ENCODE results near the gene OR2AK2. TPM values are rescaled to one million over a fixed set of nuclear protein-coding genes. Genes with fewer than 3 reads are reported as not detected.
"Not testable (repeated sequence)": the region's sequence is repeated elsewhere in the genome, so short reads cannot be mapped to it uniquely, and the experiment has no call there.

The OR2AK2 gene, protein sequence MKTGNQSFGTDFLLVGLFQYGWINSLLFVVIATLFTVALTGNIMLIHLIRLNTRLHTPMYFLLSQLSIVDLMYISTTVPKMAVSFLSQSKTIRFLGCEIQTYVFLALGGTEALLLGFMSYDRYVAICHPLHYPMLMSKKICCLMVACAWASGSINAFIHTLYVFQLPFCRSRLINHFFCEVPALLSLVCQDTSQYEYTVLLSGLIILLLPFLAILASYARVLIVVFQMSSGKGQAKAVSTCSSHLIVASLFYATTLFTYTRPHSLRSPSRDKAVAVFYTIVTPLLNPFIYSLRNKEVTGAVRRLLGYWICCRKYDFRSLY
- not detected for total RNA-seq

DNA sequence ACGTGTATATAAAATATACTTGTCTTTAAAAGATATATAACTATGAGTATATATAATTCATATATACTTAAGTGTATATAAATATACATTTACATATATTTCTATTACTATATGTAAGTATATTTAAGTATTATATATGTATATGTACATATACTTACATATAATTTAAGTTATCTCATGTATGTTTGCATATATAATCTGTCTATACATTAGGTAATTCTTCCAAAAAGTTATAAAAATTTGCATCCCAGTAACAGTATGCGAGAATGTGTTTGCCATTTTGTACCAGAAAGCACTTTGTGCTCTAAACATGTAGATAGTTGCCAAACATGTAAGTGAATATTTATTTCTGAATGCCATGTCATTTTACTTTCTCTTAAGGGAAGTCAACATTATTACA lies at the start of gene OR2AK2:
TSS of gene OR2AK2 (plus strand) at position 301 of the 400 bp plus-strand sequence. CDS start 144 bp downstream, outside the sequence.
- H3K4me1 ChIP-seq (ENCODE audit: control insufficient read depth in 3 of 3, insufficient read depth in 3 of 3, low read length in 3 of 3), result no peaks in the 10 kb centered on the region
- no peaks in the 10 kb centered on the region for H3K9me3 ChIP-seq (ENCODE audit: control insufficient read depth in 3 of 3, low read length in 3 of 3)
- H3K27me3 ChIP-seq (ENCODE audit: control insufficient read depth in 3 of 3, insufficient read depth in 3 of 3, low read length in 3 of 3), result no peaks in the 10 kb centered on the region
- no peak within 1 kb of the TSS for H3K4me3 ChIP-seq (ENCODE audit: low read length in 3 of 3)
- no peaks in the 10 kb centered on the region for H3K36me3 ChIP-seq (ENCODE audit: control insufficient read depth in 3 of 3, insufficient read depth in 3 of 3, low read length in 3 of 3)
- H3K9ac ChIP-seq (ENCODE audit: low read depth in 1 of 3, low read length in 3 of 3), result no peak within 1 kb of the TSS
- H3K27ac ChIP-seq (ENCODE audit: low read depth, low read length), result no peak within 1 kb of the TSS

DNA sequence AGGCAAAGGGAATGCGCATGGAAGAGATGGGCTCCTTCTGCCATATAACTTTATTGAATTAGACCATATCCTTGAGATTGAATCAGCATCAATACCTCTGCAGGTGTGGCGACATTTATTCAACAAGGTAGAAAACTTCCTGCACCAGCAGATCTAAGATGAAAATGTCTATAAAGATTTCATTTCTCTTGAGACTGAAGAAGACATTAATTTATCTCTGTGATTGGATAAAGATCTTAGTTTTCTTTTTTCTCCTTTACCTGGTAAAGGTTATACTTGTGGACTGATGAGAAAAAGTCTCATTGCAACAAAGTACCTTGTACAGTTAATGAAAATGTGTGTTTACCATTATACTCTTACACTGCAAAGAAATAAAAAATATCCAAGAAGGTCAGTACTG lies 45.1 kb upstream of the OR2AK2 start, which contains the start of gene OR2T8:
TSS of gene OR2T8 (plus strand) at position 301 of the 400 bp plus-strand sequence. CDS start 766 bp downstream, outside the sequence.
- H3K4me1 ChIP-seq (ENCODE audit: control insufficient read depth in 3 of 3, insufficient read depth in 3 of 3, low read length in 3 of 3), result no peaks in the 10 kb centered on the region
- no peak within 1 kb of the TSS for H3K4me3 ChIP-seq (ENCODE audit: low read length in 3 of 3)
- H3K27ac ChIP-seq (ENCODE audit: low read depth, low read length), result no peak within 1 kb of the TSS
- H3K27me3 ChIP-seq (ENCODE audit: control insufficient read depth in 3 of 3, insufficient read depth in 3 of 3, low read length in 3 of 3), result no peaks in the 10 kb centered on the region
- H3K9me3 ChIP-seq (ENCODE audit: control insufficient read depth in 3 of 3, low read length in 3 of 3), result no peaks in the 10 kb centered on the region
- H3K9ac ChIP-seq (ENCODE audit: low read depth in 1 of 3, low read length in 3 of 3), result no peak within 1 kb of the TSS
- no peaks in the 10 kb centered on the region for H3K36me3 ChIP-seq (ENCODE audit: control insufficient read depth in 3 of 3, insufficient read depth in 3 of 3, low read length in 3 of 3)

DNA sequence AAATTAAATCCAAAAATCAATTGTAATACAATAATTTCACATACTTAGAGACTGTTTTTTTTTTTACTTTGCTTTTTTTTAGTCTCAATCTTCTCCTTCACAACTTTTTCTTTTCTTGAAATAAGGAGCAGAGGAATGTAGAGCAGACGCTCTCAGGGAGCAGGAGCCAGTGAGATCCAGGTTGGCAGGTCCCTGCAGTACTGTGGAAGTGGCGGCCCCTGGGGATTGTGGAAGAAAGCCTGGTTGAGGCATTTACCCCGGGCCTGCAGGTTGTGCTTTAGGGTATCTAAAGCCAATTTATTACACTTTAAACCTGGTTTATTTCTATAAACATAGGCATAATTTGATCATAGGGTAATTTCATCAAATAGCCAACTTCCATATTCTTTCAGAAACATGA lies 41.1 kb upstream of the OR2AK2 start:
- Histone ChIP-seq H3K4me3 (ENCODE audit: low read length in 3 of 3) (no peak overlapping the region), H3K27me3 (ENCODE audit: control insufficient read depth in 3 of 3, insufficient read depth in 3 of 3, low read length in 3 of 3) (no peaks in the 10 kb centered on the region), H3K36me3 (ENCODE audit: control insufficient read depth in 3 of 3, insufficient read depth in 3 of 3, low read length in 3 of 3) (no peaks in the 10 kb centered on the region), H3K4me1 (ENCODE audit: control insufficient read depth in 3 of 3, insufficient read depth in 3 of 3, low read length in 3 of 3) (no peaks in the 10 kb centered on the region), H3K9ac (ENCODE audit: low read depth in 1 of 3, low read length in 3 of 3) (no peak overlapping the region), H3K9me3 (ENCODE audit: control insufficient read depth in 3 of 3, low read length in 3 of 3) (no peaks in the 10 kb centered on the region), H3K27ac (ENCODE audit: low read depth, low read length) (no peak overlapping the region)

DNA sequence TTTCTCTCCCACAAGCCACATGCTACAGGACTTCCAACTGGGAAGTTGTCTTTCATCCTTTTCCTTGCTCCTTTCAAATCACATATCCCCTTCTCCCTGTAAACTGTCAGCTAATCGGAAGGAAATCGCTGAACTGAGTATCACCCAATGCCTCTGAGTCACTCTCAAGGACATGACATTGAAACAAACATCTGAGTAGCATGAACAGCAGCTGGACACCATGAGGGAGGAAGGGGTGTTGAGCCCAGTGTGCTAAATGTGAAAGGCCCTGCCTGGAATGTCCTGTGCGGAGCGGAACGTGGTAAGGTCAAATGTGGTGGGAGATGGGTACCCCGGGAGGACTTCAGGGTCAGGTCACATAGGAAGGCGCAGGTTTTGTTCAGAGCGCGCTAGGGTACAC lies 40.2 kb upstream of the OR2AK2 start, which contains the start of gene OR2AJ1:
TSS of gene OR2AJ1 (plus strand) at position 22 of the 400 bp plus-strand sequence. CDS start 8,880 bp downstream, outside the sequence.
- Histone ChIP-seq H3K9me3 (ENCODE audit: control insufficient read depth in 3 of 3, low read length in 3 of 3) (no peaks in the 10 kb centered on the region), H3K27me3 (ENCODE audit: control insufficient read depth in 3 of 3, insufficient read depth in 3 of 3, low read length in 3 of 3) (no peaks in the 10 kb centered on the region), H3K4me3 (ENCODE audit: low read length in 3 of 3) (no peak within 1 kb of the TSS), H3K4me1 (ENCODE audit: control insufficient read depth in 3 of 3, insufficient read depth in 3 of 3, low read length in 3 of 3) (no peaks in the 10 kb centered on the region), H3K9ac (ENCODE audit: low read depth in 1 of 3, low read length in 3 of 3) (no peak within 1 kb of the TSS), H3K36me3 (ENCODE audit: control insufficient read depth in 3 of 3, insufficient read depth in 3 of 3, low read length in 3 of 3) (no peaks in the 10 kb centered on the region), H3K27ac (ENCODE audit: low read depth, low read length) (no peak within 1 kb of the TSS)

DNA sequence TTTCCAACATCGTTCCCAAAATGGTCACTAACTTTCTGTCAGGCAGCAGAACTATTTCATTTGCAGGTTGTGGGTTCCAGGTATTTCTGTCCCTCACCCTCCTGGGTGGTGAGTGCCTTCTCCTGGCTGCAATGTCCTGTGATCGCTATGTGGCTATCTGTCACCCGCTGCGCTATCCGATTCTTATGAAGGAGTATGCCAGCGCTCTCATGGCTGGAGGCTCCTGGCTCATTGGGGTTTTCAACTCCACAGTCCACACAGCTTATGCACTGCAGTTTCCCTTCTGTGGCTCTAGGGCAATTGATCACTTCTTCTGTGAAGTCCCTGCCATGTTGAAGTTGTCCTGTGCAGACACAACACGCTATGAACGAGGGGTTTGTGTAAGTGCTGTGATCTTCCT lies 31.0 kb upstream of the OR2AK2 start:
- H3K9ac ChIP-seq (ENCODE audit: low read depth in 1 of 3, low read length in 3 of 3), result no peak overlapping the region
- no peak overlapping the region for H3K27ac ChIP-seq (ENCODE audit: low read depth, low read length)
- H3K4me3 ChIP-seq (ENCODE audit: low read length in 3 of 3), result no peak overlapping the region
- no peaks in the 10 kb centered on the region for H3K27me3 ChIP-seq (ENCODE audit: control insufficient read depth in 3 of 3, insufficient read depth in 3 of 3, low read length in 3 of 3)
- H3K9me3 ChIP-seq (ENCODE audit: control insufficient read depth in 3 of 3, low read length in 3 of 3), result peaks cover 0 to 7% (median 0%) of the 10 kb centered on the region in 3 donors
- no peaks in the 10 kb centered on the region for H3K36me3 ChIP-seq (ENCODE audit: control insufficient read depth in 3 of 3, insufficient read depth in 3 of 3, low read length in 3 of 3)
- no peaks in the 10 kb centered on the region for H3K4me1 ChIP-seq (ENCODE audit: control insufficient read depth in 3 of 3, insufficient read depth in 3 of 3, low read length in 3 of 3)

DNA sequence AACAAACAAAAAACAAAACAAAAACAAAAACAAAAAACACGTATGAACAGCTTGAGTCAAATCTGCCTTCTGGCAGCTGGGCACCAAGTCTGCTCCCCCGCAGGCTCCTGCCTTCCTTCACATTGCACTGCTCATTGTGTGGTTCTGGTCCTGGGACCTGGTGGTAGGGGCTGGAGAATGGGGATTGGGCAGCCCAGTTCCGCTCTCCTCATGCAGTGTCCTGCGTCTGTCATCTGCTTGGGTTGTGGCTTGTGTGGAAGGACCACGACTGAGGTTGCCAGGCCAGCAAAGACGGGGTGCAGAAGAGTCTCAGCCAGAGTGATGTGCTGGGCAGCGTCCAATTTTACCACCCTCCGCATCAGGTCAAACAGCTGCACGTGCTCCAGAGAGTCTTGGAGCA lies 29.3 kb upstream of the OR2AK2 start:
- H3K27ac ChIP-seq (ENCODE audit: low read depth, low read length), result no peak overlapping the region
- no peak overlapping the region for H3K9ac ChIP-seq (ENCODE audit: low read depth in 1 of 3, low read length in 3 of 3)
- H3K36me3 ChIP-seq (ENCODE audit: control insufficient read depth in 3 of 3, insufficient read depth in 3 of 3, low read length in 3 of 3), result no peaks in the 10 kb centered on the region
- no peaks in the 10 kb centered on the region for H3K27me3 ChIP-seq (ENCODE audit: control insufficient read depth in 3 of 3, insufficient read depth in 3 of 3, low read length in 3 of 3)
- H3K4me1 ChIP-seq (ENCODE audit: control insufficient read depth in 3 of 3, insufficient read depth in 3 of 3, low read length in 3 of 3), result no peaks in the 10 kb centered on the region
- H3K4me3 ChIP-seq (ENCODE audit: low read length in 3 of 3), result no peak overlapping the region
- peaks cover 0 to 7% (median 0%) of the 10 kb centered on the region in 3 donors for H3K9me3 ChIP-seq (ENCODE audit: control insufficient read depth in 3 of 3, low read length in 3 of 3)

DNA sequence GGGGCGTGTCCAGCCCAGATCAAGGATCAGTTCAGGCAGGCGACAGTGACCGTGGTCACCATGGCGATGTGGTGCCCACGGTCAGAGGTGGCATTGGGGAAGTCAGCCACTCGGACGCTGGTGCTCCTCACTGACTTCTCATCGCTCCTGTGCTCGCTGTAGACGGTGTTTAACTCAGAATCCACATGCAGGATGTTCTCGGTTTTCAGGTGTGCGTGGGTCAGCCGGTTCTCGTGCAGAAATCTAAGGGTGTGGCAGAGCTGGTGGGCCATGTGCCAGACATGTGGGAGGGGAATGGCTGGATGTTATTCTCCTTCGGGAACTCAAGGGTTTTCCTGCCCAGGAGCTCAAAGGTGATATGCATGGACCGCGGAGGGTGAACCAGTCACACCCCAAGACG lies 28.6 kb upstream of the OR2AK2 start:
- Histone ChIP-seq H3K27ac (ENCODE audit: low read depth, low read length) (no peak overlapping the region), H3K36me3 (ENCODE audit: control insufficient read depth in 3 of 3, insufficient read depth in 3 of 3, low read length in 3 of 3) (no peaks in the 10 kb centered on the region), H3K4me3 (ENCODE audit: low read length in 3 of 3) (no peak overlapping the region), H3K9ac (ENCODE audit: low read depth in 1 of 3, low read length in 3 of 3) (no peak overlapping the region), H3K27me3 (ENCODE audit: control insufficient read depth in 3 of 3, insufficient read depth in 3 of 3, low read length in 3 of 3) (no peaks in the 10 kb centered on the region), H3K9me3 (ENCODE audit: control insufficient read depth in 3 of 3, low read length in 3 of 3) (peaks cover 0 to 7% (median 0%) of the 10 kb centered on the region in 3 donors), H3K4me1 (ENCODE audit: control insufficient read depth in 3 of 3, insufficient read depth in 3 of 3, low read length in 3 of 3) (no peaks in the 10 kb centered on the region)

DNA sequence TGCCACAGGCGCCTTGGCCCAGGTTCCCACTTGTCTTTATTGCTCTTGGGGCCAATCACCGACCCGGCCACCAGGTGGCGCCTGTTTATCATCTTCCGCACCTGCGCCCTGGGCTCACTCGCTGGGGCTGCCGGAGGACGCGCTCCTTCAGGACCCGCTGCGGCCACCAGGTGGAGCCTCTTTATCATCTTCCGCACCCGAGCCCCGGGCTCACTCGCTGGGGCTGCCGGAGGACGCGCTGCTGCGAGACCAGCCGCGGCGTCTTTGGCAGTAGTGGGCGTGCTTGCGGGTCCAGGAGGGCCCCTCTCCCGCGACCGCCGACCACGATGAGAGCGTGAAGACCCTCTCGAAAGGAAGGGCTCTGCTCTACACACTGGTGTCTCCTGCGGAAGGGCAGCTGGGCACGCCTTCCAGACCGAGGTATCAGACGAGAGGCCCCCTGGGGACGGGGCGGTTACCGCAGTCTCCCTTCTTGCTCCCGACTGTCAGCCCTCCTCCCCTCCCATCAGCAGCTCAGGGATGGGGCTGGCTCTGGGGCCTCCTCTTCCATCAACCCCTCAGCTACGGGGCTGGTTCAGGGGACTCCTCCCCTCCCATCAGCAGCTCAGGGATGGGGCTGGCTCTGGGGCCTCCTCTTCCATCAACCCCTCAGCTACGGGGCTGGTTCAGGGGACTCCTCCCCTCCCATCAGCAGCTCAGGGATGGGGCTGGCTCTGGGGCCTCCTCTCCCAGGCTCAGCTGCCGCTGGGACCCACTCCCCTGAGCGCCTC lies 27.9 kb upstream of the OR2AK2 start:
- not testable (repeated sequence) for H3K27ac ChIP-seq (ENCODE audit: low read depth, low read length); H3K9ac ChIP-seq (ENCODE audit: low read depth in 1 of 3, low read length in 3 of 3); H3K36me3 ChIP-seq (ENCODE audit: control insufficient read depth in 3 of 3, insufficient read depth in 3 of 3, low read length in 3 of 3); H3K4me1 ChIP-seq (ENCODE audit: control insufficient read depth in 3 of 3, insufficient read depth in 3 of 3, low read length in 3 of 3); H3K9me3 ChIP-seq (ENCODE audit: control insufficient read depth in 3 of 3, low read length in 3 of 3); H3K27me3 ChIP-seq (ENCODE audit: control insufficient read depth in 3 of 3, insufficient read depth in 3 of 3, low read length in 3 of 3)
- H3K4me3 ChIP-seq (ENCODE audit: low read length in 3 of 3), result peak overlapping the region in 1 of 3 donors; percentile 13

DNA sequence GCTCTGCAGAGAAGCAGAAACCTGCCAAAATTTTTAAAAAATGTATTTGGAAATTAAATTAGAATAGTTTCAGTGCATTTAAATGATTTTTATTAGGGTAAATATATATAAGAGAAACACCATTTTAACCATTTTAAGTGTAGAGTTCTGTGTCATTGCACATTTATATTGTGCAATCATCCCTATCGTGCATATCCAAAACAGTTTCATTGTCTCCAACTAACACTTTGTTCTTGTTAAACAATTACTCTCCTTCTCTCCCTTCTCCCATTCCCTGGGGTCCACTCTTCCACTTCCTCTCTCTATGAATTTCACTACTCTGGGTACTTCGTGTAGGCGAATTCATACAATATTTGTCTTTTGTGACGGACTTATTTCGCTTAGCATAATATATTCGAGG lies 22.4 kb upstream of the OR2AK2 start:
- Histone ChIP-seq H3K36me3 (ENCODE audit: control insufficient read depth in 3 of 3, insufficient read depth in 3 of 3, low read length in 3 of 3) (no peaks in the 10 kb centered on the region), H3K9me3 (ENCODE audit: control insufficient read depth in 3 of 3, low read length in 3 of 3) (peaks cover 0 to 3% (median 0%) of the 10 kb centered on the region in 3 donors), H3K27ac (ENCODE audit: low read depth, low read length) (no peak overlapping the region), H3K9ac (ENCODE audit: low read depth in 1 of 3, low read length in 3 of 3) (no peak overlapping the region), H3K4me1 (ENCODE audit: control insufficient read depth in 3 of 3, insufficient read depth in 3 of 3, low read length in 3 of 3) (no peaks in the 10 kb centered on the region), H3K4me3 (ENCODE audit: low read length in 3 of 3) (no peak overlapping the region), H3K27me3 (ENCODE audit: control insufficient read depth in 3 of 3, insufficient read depth in 3 of 3, low read length in 3 of 3) (no peaks in the 10 kb centered on the region)

DNA sequence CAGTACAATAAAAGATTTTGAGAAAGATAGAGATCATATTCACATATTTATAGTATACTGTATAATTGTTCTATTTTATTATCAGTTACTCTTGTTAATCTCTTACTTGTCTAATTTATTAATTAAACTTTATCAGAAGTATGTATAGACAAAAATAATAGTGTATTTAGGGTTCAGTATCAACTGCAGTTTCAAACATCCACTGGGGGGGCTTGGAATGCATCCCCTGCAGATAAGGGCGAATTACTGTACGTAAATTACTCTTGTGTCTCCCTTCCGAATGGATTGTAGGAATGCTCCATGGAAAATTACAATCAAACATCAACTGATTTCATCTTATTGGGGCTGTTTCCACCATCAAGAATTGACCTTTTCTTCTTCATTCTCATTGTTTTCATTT lies 16.5 kb upstream of the OR2AK2 start, which contains the start of gene OR2L8:
TSS of gene OR2L8 (plus strand) at position 301 of the 400 bp plus-strand sequence. CDS start at position 301, 0 bp downstream.
- Histone ChIP-seq H3K9ac (ENCODE audit: low read depth in 1 of 3, low read length in 3 of 3) (no peak within 1 kb of the TSS), H3K27me3 (ENCODE audit: control insufficient read depth in 3 of 3, insufficient read depth in 3 of 3, low read length in 3 of 3) (no peaks in the 10 kb centered on the region), H3K36me3 (ENCODE audit: control insufficient read depth in 3 of 3, insufficient read depth in 3 of 3, low read length in 3 of 3) (no peaks in the 10 kb centered on the region), H3K27ac (ENCODE audit: low read depth, low read length) (no peak within 1 kb of the TSS), H3K9me3 (ENCODE audit: control insufficient read depth in 3 of 3, low read length in 3 of 3) (peaks cover 0 to 3% (median 0%) of the 10 kb centered on the region in 3 donors), H3K4me3 (ENCODE audit: low read length in 3 of 3) (no peak within 1 kb of the TSS), H3K4me1 (ENCODE audit: control insufficient read depth in 3 of 3, insufficient read depth in 3 of 3, low read length in 3 of 3) (no peaks in the 10 kb centered on the region)
